GM12874 (cell line): ENCODE data around the gene MED15.

Source experiments
- CTCF ChIP-seq: IDR thresholded peaks from 2 replicates; pipeline ENCODE4 v1.5.1; 2011; ENCODE audit warnings: low read depth, mild to moderate bottlenecking, control low read depth, low read length, moderate library complexity; ENCODE audit not compliant: insufficient read depth

The MED15 gene

GRCh38 chr22:20537983-20538382 lies 30.6 kb downstream of the MED15 start:
- TF ChIP-seq CTCF = no peak

- TF ChIP-seq CTCF = no peak
These were observed 34.6 kb downstream of the MED15 start for GRCh38 chr22:20542055-20542454.

GRCh38 chr22:20542736-20543135 lies 35.3 kb downstream of the MED15 start:
- no peak for TF ChIP-seq CTCF

- no peak for TF ChIP-seq CTCF
These were observed 38.5 kb downstream of the MED15 start for GRCh38 chr22:20545681-20546521.

GRCh38 chr22:20546541-20546950 lies 39.1 kb downstream of the MED15 start:
- TF ChIP-seq CTCF = no peak

GRCh38 chr22:20547029-20547428 lies 39.6 kb downstream of the MED15 start:
- TF ChIP-seq CTCF = no peak

GRCh38 chr22:20548806-20549205 lies 41.4 kb downstream of the MED15 start:
- TF ChIP-seq CTCF = no peak
